Measurements from ENCODE around the gene SIAH2. TPM values are rescaled to one million over a fixed set of nuclear protein-coding genes. Genes with fewer than 3 reads are reported as not detected.

The SIAH2 gene
- total RNA-seq, 1 experiment from 2014 or later: 24.0 TPM

DNA sequence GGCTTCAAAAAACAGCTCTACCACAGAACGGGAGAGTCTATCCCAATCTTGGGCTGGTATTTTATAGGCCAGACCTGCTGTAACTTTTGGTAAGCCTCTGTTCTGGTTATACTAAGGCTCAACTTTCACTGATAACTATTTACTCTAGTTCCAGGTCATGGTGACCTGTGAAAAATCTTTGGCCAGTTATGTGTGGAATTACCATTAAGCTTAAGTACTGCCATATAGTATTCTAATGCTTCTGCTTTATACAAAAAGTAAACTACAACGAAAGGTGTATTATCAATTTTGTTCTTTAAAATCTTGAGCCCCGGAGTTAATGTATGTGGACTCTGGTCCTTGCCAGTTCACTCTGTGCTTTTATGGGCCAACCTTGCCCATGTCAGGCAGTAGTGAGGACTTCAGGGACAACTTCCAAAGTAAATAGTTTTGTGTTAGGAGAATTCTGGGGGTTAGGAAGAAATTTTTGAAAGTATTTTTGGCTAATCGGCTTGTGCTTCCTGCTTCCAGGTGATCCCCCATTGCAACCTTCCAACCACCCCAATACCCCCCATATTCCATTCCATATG, 6.4 kb downstream of the SIAH2 start:
- no peak overlapping the region; the same call in 1 of the 2 replicates for H3K27ac ChIP-seq (ENCODE audit: low read length)
- H3K27me3 ChIP-seq (ENCODE audit: control insufficient read depth, insufficient read depth, low read length): no peaks in the 10 kb centered on the region
- intact Hi-C loops (cut with micrococcal nuclease; ENCODE audit: unreplicated experiment) (no loop called here), in situ Hi-C loops (cut with HindIII; ENCODE audit: low pct_unique_long_range_greater_than_20kb, low sequenced_read_pairs) (no loop called here)
- H3K36me3 ChIP-seq (ENCODE audit: control insufficient read depth, insufficient read depth, low read length): peaks cover 4% of the 10 kb centered on the region
- H3K9me3 ChIP-seq (ENCODE audit: control insufficient read depth, insufficient read depth, low read depth, low read length): no peaks in the 10 kb centered on the region
- peaks cover 20% of the 10 kb centered on the region for H3K4me1 ChIP-seq (ENCODE audit: control insufficient read depth, insufficient read depth, low read length)
- ChIA-PET CTCF (no interaction called here), POLR2A (no interaction called here)
- TF ChIP-seq CTCF (IDR thresholded peaks at IDR 0.05) (no peak), TCF7L2 (IDR thresholded peaks at IDR 0.05; ENCODE audit: low read depth, low read length) (no peak), SIN3A (IDR thresholded peaks at IDR 0.05; ENCODE audit: borderline replicate concordance, insufficient read depth, low read depth, low read length) (no peak), POLR2AphosphoS5 (IDR thresholded peaks at IDR 0.05; ENCODE audit: low read depth, low read length) (no peak)
- TF ChIP-seq, protein P1, sequence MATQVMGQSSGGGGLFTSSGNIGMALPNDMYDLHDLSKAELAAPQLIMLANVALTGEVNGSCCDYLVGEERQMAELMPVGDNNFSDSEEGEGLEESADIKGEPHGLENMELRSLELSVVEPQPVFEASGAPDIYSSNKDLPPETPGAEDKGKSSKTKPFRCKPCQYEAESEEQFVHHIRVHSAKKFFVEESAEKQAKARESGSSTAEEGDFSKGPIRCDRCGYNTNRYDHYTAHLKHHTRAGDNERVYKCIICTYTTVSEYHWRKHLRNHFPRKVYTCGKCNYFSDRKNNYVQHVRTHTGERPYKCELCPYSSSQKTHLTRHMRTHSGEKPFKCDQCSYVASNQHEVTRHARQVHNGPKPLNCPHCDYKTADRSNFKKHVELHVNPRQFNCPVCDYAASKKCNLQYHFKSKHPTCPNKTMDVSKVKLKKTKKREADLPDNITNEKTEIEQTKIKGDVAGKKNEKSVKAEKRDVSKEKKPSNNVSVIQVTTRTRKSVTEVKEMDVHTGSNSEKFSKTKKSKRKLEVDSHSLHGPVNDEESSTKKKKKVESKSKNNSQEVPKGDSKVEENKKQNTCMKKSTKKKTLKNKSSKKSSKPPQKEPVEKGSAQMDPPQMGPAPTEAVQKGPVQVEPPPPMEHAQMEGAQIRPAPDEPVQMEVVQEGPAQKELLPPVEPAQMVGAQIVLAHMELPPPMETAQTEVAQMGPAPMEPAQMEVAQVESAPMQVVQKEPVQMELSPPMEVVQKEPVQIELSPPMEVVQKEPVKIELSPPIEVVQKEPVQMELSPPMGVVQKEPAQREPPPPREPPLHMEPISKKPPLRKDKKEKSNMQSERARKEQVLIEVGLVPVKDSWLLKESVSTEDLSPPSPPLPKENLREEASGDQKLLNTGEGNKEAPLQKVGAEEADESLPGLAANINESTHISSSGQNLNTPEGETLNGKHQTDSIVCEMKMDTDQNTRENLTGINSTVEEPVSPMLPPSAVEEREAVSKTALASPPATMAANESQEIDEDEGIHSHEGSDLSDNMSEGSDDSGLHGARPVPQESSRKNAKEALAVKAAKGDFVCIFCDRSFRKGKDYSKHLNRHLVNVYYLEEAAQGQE (IDR thresholded peaks at IDR 0.05; ENCODE audit: insufficient read depth in 1 of 2, low read depth in 2 of 2, low read length in 1 of 2): no peak
- no peak overlapping the region for H3K4me3 ChIP-seq (ENCODE audit: low read depth in 2 of 2, low read length in 2 of 2)
- DNase-seq (ENCODE audit: low read depth, low spot score) (no peak), ATAC-seq (no peak)
- no TSS peak for BruUV-seq (replicated peaks)

DNA sequence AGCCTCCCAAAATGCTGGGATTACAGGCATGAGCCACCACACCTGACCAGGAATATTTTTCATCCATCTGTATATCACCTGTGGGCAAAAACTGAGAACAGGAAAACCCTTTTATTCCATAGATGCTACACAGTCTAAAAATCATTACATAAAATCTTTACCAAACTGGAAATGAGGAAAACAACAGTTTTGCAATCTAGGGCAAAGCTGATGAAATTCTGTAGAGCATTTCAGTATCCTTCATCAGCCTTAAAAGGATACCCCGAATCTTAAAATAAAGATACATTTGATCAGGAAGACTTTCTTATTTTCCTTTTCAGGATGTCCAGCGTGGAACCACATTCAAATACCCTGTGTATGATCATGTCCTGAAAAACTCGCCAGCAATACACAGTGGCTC, 7.1 kb downstream of the SIAH2 start:
- intact Hi-C loops (cut with micrococcal nuclease; ENCODE audit: unreplicated experiment) (no loop called here), in situ Hi-C loops (cut with HindIII; ENCODE audit: low pct_unique_long_range_greater_than_20kb, low sequenced_read_pairs) (no loop called here)
- CTCF ChIA-PET: no interaction called here
- POLR2A ChIA-PET: no interaction called here
- no peaks in the 10 kb centered on the region for H3K9me3 ChIP-seq (ENCODE audit: control insufficient read depth, insufficient read depth, low read depth, low read length)
- TF ChIP-seq TCF7L2 (IDR thresholded peaks at IDR 0.05; ENCODE audit: low read depth, low read length) (no peak), CTCF (IDR thresholded peaks at IDR 0.05) (no peak), SIN3A (IDR thresholded peaks at IDR 0.05; ENCODE audit: borderline replicate concordance, insufficient read depth, low read depth, low read length) (no peak), POLR2AphosphoS5 (IDR thresholded peaks at IDR 0.05; ENCODE audit: low read depth, low read length) (no peak)
- TF ChIP-seq, protein P1 (IDR thresholded peaks at IDR 0.05; ENCODE audit: insufficient read depth in 1 of 2, low read depth in 2 of 2, low read length in 1 of 2): no peak
- no peaks in the 10 kb centered on the region for H3K27me3 ChIP-seq (ENCODE audit: control insufficient read depth, insufficient read depth, low read length)
- ATAC-seq: no peak
- H3K36me3 ChIP-seq (ENCODE audit: control insufficient read depth, insufficient read depth, low read length): no peaks in the 10 kb centered on the region
- DNase-seq (ENCODE audit: low read depth, low spot score): no peak
- BruUV-seq (replicated peaks): no TSS peak
- H3K4me3 ChIP-seq (ENCODE audit: low read depth in 2 of 2, low read length in 2 of 2): no peak overlapping the region
- peaks cover 14% of the 10 kb centered on the region for H3K4me1 ChIP-seq (ENCODE audit: control insufficient read depth, insufficient read depth, low read length)
- H3K27ac ChIP-seq (ENCODE audit: low read length): no peak overlapping the region; the same call in 1 of the 2 replicates
